ENCODE measurements around the gene PTDSS2. TPM values are rescaled to one million over a fixed set of nuclear protein-coding genes. Genes with fewer than 3 reads are reported as not detected.

Gene PTDSS2
- total and polyA plus RNA-seq, 9 of the 15 experiments (the other 6 are each of a cell fraction or from before 2014, with no cell fraction given): 0.45 to 53.9 (median 17.2) TPM

- TF ChIP-seq ZBTB40 (IDR thresholded peaks at IDR 0.05) (peak; percentile 70), ZBTB40 (CRISPR knock-in tag; IDR thresholded peaks at IDR 0.05) (no peak), TAF15 (IDR thresholded peaks at IDR 0.05; ENCODE audit: low read depth, low read length) (0 out of 2 replicates have a peak, but pooled peaks have one; percentile 50), SRSF9 (IDR thresholded peaks at IDR 0.05; ENCODE audit: borderline replicate concordance, low read depth, low read length) (no peak), TFAP4 (CRISPR knock-in tag; IDR thresholded peaks at IDR 0.05; ENCODE audit: borderline replicate concordance) (peak; percentile 66), ZNF830 (CRISPR knock-in tag; IDR thresholded peaks at IDR 0.05) (peak; percentile 92), HIVEP1 (CRISPR knock-in tag; IDR thresholded peaks at IDR 0.05) (no peak), KHSRP (IDR thresholded peaks at IDR 0.05) (no peak; the same call in 1 of the 2 replicates), ZNF518B (CRISPR knock-in tag; IDR thresholded peaks at IDR 0.05) (no peak), TSC22D4 (tag; IDR thresholded peaks at IDR 0.05) (no peak)
Observed at GRCh38 chr11:506238-506994, 56.3 kb downstream of the PTDSS2 start (continued).
